K562 treated with DMSO at 1 percent for 24 hours (cell line): ENCODE measurements around the gene POMGNT1. TPM values are rescaled to one million over a fixed set of nuclear protein-coding genes. Genes with fewer than 3 reads are reported as not detected.

Experiments used
- total RNA-seq: library from RNA; unstranded; fragments of 300-600 nt; gene quantifications from 2 replicates; pipeline ENCODE4 v1.2.3, GENCODE V29; 2022; ENCODE audit warnings: low read depth; ENCODE audit not compliant: insufficient read depth

Gene POMGNT1
- 42.8 and 43.6 TPM in 2 replicates for total RNA-seq

GRCh38 chr1:46197964-46198811 is at the start of gene POMGNT1:
Gene POMGNT1 (minus strand): TSS chr1:46198434. CDS start chr1:46197821, 613 bp downstream.

DNA sequence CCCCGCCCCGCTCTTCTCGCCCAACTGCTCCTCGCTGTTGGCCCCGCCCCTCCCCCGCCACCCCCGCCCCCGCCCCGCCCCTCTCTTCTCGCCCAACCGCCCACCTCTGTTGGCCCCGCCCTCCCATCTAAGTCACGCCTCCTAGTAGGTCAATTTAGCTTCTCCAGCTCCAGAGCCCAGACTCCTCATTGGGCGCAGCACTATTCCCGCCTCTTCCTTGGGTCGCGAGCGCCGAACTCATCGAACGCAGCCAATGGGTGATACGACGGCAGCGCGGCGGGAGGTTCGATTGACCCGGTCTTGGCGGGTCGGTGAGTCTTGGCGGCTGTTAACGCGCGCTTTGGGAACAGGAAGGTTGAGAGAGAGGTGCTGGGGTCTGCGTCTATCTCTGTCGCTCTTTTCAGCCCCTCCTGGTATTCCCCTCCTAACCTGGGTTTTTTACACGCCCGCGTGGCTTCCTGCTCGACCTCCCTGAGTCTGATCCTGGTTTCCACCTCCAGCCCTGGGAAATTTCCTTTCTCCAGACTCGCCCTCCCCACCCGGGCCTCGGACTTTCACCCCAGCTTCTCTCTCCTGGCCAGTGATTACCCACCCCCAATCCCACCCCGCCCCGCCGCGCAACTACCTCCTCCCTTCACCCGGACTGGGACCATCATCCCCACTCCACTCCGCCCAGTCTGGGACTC is 49.3 kb upstream of the POMGNT1 start, which contains the start of gene RAD54L:
Gene RAD54L, plus strand, starts transcription at position 328 of the 686 bp plus-strand sequence. CDS start 643 bp downstream, outside the sequence.

GRCh38 chr1:46176211-46176865 is 21.9 kb downstream of the POMGNT1 start, which contains the start of gene P3R3URF:
Gene P3R3URF (minus strand): TSS chr1:46176488. CDS start chr1:46176471, 17 bp downstream.

DNA sequence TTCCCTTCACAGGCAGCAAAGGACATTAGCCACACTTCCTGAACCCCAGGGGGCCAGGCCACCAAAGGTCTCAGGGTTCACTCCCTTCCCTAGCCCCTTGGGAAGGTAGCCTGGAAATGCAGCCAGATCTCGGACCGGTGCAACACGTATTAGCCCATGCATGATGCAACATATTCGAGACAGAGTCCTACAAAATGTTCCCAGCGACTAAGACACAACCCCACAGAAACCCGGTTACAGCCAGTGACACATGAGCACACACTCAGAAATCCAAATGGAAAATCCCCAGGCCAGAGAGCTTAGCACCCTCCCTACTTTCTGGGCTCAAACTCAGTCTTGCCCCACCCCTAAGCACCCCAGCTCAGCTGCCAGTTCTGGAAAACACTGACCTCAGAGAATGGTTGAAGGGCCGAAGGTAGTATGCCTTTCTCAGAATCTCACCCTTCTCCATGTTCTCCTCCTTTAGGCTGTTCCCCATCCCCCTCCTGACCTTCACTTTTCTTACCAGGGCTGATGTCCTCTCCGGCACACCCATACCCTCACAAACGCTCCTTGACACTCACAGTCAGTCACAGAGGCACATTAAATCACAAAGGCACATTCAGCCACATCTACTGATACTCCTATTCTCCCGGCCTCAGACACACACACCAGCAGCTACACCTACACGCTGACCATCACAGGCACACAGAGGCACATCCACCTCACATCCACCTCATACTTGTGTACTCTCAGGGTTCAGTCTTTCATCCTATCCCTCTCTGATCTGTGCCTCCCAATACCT is 23.6 kb downstream of the POMGNT1 start, which contains the start of gene TSPAN1:
Gene TSPAN1, plus strand, starts transcription at position 640 of the 784 bp plus-strand sequence. CDS start 6,021 bp downstream, outside the sequence.

Other genes with a start within 250 kb of the POMGNT1 start
- gene PIK3R3, start 65.8 kb downstream of the POMGNT1 start, total RNA-seq: 5.2 and 5.6 TPM in 2 replicates
- gene TSPAN1, start 23.3 kb downstream of the POMGNT1 start, total RNA-seq: not detected in 2 replicates
- not detected in 2 replicates for gene P3R3URF, start 21.9 kb downstream of the POMGNT1 start, total RNA-seq
- 0.68 and 1.6 TPM in 2 replicates for gene LURAP1, start 4.9 kb upstream of the POMGNT1 start, total RNA-seq
- gene RAD54L, start 49.3 kb upstream of the POMGNT1 start, total RNA-seq: 58.5 and 59.0 TPM in 2 replicates
- 72.6 and 80.6 TPM in 2 replicates for gene LRRC41, start 105.2 kb upstream of the POMGNT1 start, total RNA-seq
- 1,126 and 1,196 TPM in 2 replicates for gene UQCRH, start 105.3 kb upstream of the POMGNT1 start, total RNA-seq
- gene NSUN4, start 142.4 kb upstream of the POMGNT1 start, total RNA-seq: 46.6 and 57.5 TPM in 2 replicates
- gene FAAH, start 195.9 kb upstream of the POMGNT1 start, total RNA-seq: 0.82 and 0.86 TPM in 2 replicates